ENCODE measurements around the gene SORCS2. TPM values are rescaled to one million over a fixed set of nuclear protein-coding genes. Genes with fewer than 3 reads are reported as not detected.

The SORCS2 gene
- total RNA-seq, 2 donors from 2014 or later, result 0.21 to 0.92 TPM

GRCh38 chr4:7745301-7745885 lies 553.1 kb downstream of the SORCS2 start:
- DNase-seq (no peak), ATAC-seq (no peak)
- intact Hi-C loops (cut with DNase I, micrococcal nuclease), result no loop called here

GRCh38 chr4:7746351-7747061 lies 554.2 kb downstream of the SORCS2 start:
- intact Hi-C loops (cut with DNase I, micrococcal nuclease), result no loop called here
- DNase-seq, result no peak
- no peak for ATAC-seq

- intact Hi-C loops (cut with DNase I, micrococcal nuclease), result no loop called here
- no peak for ATAC-seq
- peak; percentile 24 to 39 for DNase-seq
Measured at GRCh38 chr4:7747062-7747385, 554.7 kb downstream of the SORCS2 start.

GRCh38 chr4:7747566-7747965 lies 555.2 kb downstream of the SORCS2 start:
- DNase-seq (no peak), ATAC-seq (no peak)
- intact Hi-C loops (cut with DNase I, micrococcal nuclease), result no loop called here

- ATAC-seq, result no peak
- no peak for DNase-seq
- intact Hi-C loops (cut with DNase I, micrococcal nuclease), result no loop called here
Measured at GRCh38 chr4:7750523-7750922, 558.2 kb downstream of the SORCS2 start.

- ATAC-seq, result no peak
- no peak for DNase-seq
- intact Hi-C loops (cut with DNase I, micrococcal nuclease), result no loop called here
Measured at GRCh38 chr4:7750972-7751371, 558.6 kb downstream of the SORCS2 start.

- DNase-seq (no peak), ATAC-seq (no peak)
- intact Hi-C loops (cut with DNase I, micrococcal nuclease), result no loop called here
Measured at GRCh38 chr4:7752649-7753048, 560.3 kb downstream of the SORCS2 start.

- intact Hi-C loops (cut with DNase I, micrococcal nuclease), result no loop called here
- ATAC-seq (no peak), DNase-seq (no peak)
Measured at GRCh38 chr4:7753271-7753670, 560.9 kb downstream of the SORCS2 start.

- DNase-seq (no peak), ATAC-seq (no peak)
- intact Hi-C loops (cut with DNase I, micrococcal nuclease), result no loop called here
Measured at GRCh38 chr4:7753931-7754465, 561.7 kb downstream of the SORCS2 start.

GRCh38 chr4:7754565-7755262 lies 562.4 kb downstream of the SORCS2 start:
- ATAC-seq (no peak), DNase-seq (no peak)
- intact Hi-C loops (cut with DNase I, micrococcal nuclease), result no loop called here

- ATAC-seq (no peak), DNase-seq (no peak)
- intact Hi-C loops (cut with DNase I, micrococcal nuclease), result no loop called here
Measured at GRCh38 chr4:7755561-7755960, 563.2 kb downstream of the SORCS2 start.

GRCh38 chr4:7756071-7756470 lies 563.7 kb downstream of the SORCS2 start:
- ATAC-seq (no peak), DNase-seq (no peak)
- intact Hi-C loops (cut with DNase I, micrococcal nuclease), result no loop called here

GRCh38 chr4:7756561-7757355 lies 564.4 kb downstream of the SORCS2 start:
- DNase-seq (no peak), ATAC-seq (peak; percentile 10)
- intact Hi-C loops (cut with DNase I, micrococcal nuclease), result no loop called here

GRCh38 chr4:7757501-7758471 lies 565.4 kb downstream of the SORCS2 start:
- DNase-seq, result no peak
- peak; percentile 62 for ATAC-seq
- intact Hi-C loops (cut with DNase I, micrococcal nuclease), result no loop called here

- ATAC-seq, result no peak
- no peak for DNase-seq
- intact Hi-C loops (cut with DNase I, micrococcal nuclease), result no loop called here
Measured at GRCh38 chr4:7758476-7758875, 566.1 kb downstream of the SORCS2 start.

- intact Hi-C loops (cut with DNase I, micrococcal nuclease), result no loop called here
- ATAC-seq (no peak), DNase-seq (no peak)
Measured at GRCh38 chr4:7759216-7759615, 566.9 kb downstream of the SORCS2 start.

GRCh38 chr4:7759635-7760034 lies 567.3 kb downstream of the SORCS2 start:
- ATAC-seq (no peak), DNase-seq (no peak)
- intact Hi-C loops (cut with DNase I, micrococcal nuclease), result loop anchor here in 1 of 2 donors (5.0 kb wide), 1 partner anchor 43 kb away; no protein-coding TSS in a partner anchor

- ATAC-seq (no peak), DNase-seq (no peak)
- intact Hi-C loops (cut with DNase I, micrococcal nuclease), result loop anchor here in 1 of 2 donors (5.0 kb wide), 1 partner anchor 42 kb away; no protein-coding TSS in a partner anchor
Measured at GRCh38 chr4:7760228-7760627, 567.9 kb downstream of the SORCS2 start.

Data from left colon (tissue), 2 donors.